ENCODE measurements around the gene OTOG.

OTOG gene

GRCh38 chr11:17519061-17519885 is 27.8 kb upstream of the OTOG start:
- no peak for FAIRE-seq

GRCh38 chr11:17521106-17521900 is 25.8 kb upstream of the OTOG start:
- FAIRE-seq = no peak
- no peak for DNase-seq (ENCODE audit: insufficient read length, low spot score)

More at GRCh38 chr11:17519061-17519885, 27.8 kb upstream of the OTOG start:
- DNase-seq (ENCODE audit: insufficient read length, low spot score) = no peak

GRCh38 chr11:17522655-17523054 is 24.4 kb upstream of the OTOG start:
- FAIRE-seq = no peak
- no peak for DNase-seq (ENCODE audit: insufficient read length, low spot score)

- FAIRE-seq (no peak), DNase-seq (ENCODE audit: insufficient read length, low spot score) (no peak)
Observed at GRCh38 chr11:17524221-17524620, 22.8 kb upstream of the OTOG start.

GRCh38 chr11:17525570-17525969 is 21.5 kb upstream of the OTOG start:
- FAIRE-seq = no peak
- no peak for DNase-seq (ENCODE audit: insufficient read length, low spot score)

- no peak for FAIRE-seq
- no peak for DNase-seq (ENCODE audit: insufficient read length, low spot score)
Observed at GRCh38 chr11:17526326-17526725, 20.7 kb upstream of the OTOG start.

- no peak for DNase-seq (ENCODE audit: insufficient read length, low spot score)
- FAIRE-seq = no peak
Observed at GRCh38 chr11:17526931-17527627, 20.0 kb upstream of the OTOG start.

- DNase-seq (ENCODE audit: insufficient read length, low spot score) = no peak
- FAIRE-seq = no peak
Observed at GRCh38 chr11:17527628-17527995, 19.4 kb upstream of the OTOG start.

- DNase-seq (ENCODE audit: insufficient read length, low spot score) (peak; percentile 80), FAIRE-seq (no peak)
Observed at GRCh38 chr11:17528181-17528691, 18.8 kb upstream of the OTOG start.

GRCh38 chr11:17528906-17529843 is 17.9 kb upstream of the OTOG start:
- DNase-seq (ENCODE audit: insufficient read length, low spot score) (no peak), FAIRE-seq (no peak)

GRCh38 chr11:17529844-17530185 is 17.2 kb upstream of the OTOG start:
- DNase-seq (ENCODE audit: insufficient read length, low spot score) (no peak), FAIRE-seq (no peak)

- DNase-seq (ENCODE audit: insufficient read length, low spot score) = no peak
- FAIRE-seq = no peak
Observed at GRCh38 chr11:17531071-17531600, 15.9 kb upstream of the OTOG start.

- FAIRE-seq = peak; percentile 31
- DNase-seq (ENCODE audit: insufficient read length, low spot score) = no peak
Observed at GRCh38 chr11:17531636-17532113, 15.4 kb upstream of the OTOG start.

GRCh38 chr11:17532784-17533183 is 14.3 kb upstream of the OTOG start:
- FAIRE-seq (no peak), DNase-seq (ENCODE audit: insufficient read length, low spot score) (no peak)

GRCh38 chr11:17533341-17533740 is 13.7 kb upstream of the OTOG start:
- FAIRE-seq = no peak
- no peak for DNase-seq (ENCODE audit: insufficient read length, low spot score)

- DNase-seq (ENCODE audit: insufficient read length, low spot score) = no peak
- no peak for FAIRE-seq
Observed at GRCh38 chr11:17533778-17534415, 13.2 kb upstream of the OTOG start.

- DNase-seq (ENCODE audit: insufficient read length, low spot score) (no peak), FAIRE-seq (no peak)
Observed at GRCh38 chr11:17535488-17535887, 11.6 kb upstream of the OTOG start.

GRCh38 chr11:17537261-17537660 is 9.8 kb upstream of the OTOG start:
- DNase-seq (ENCODE audit: insufficient read length, low spot score) (no peak), FAIRE-seq (no peak)

GRCh38 chr11:17538054-17538453 is 9.0 kb upstream of the OTOG start:
- FAIRE-seq = no peak
- DNase-seq (ENCODE audit: insufficient read length, low spot score) = no peak

Measured in HTR-8/SVneo (cell line).